IPS DF 6.9 (cell line): ENCODE measurements around the gene ADAMTS3.
"Not testable (repeated sequence)": the region's sequence is repeated elsewhere in the genome, so short reads cannot be mapped to it uniquely, and the experiment has no call there.

Source experiments
- DNase-seq: peaks from one replicate; pipeline ENCODE4 v3.0.0-alpha.2; 2013; ENCODE audit warnings: low read depth, low spot score
- H3K27ac ChIP-seq: one replicate; pipeline ENCODE4 v1.5.1; 2013; ENCODE audit warnings: low read length, control low read depth
- H3K27me3 ChIP-seq: 2 replicates; pipeline ENCODE4 v1.6.1; 2013; ENCODE audit warnings: mild to moderate bottlenecking, low read length; ENCODE audit not compliant: control insufficient read depth, insufficient read depth
- H3K36me3 ChIP-seq: 2 replicates; pipeline ENCODE4 v1.6.1; 2013; ENCODE audit warnings: low read length; ENCODE audit not compliant: control insufficient read depth, insufficient read depth
- H3K4me1 ChIP-seq: 2 replicates; pipeline ENCODE4 v1.6.1; 2013; ENCODE audit warnings: low read length; ENCODE audit not compliant: control insufficient read depth, insufficient read depth
- H3K4me3 ChIP-seq: 2 replicates; pipeline ENCODE4 v1.5.1; 2013; ENCODE audit warnings: mild to moderate bottlenecking, low read length
- H3K9me3 ChIP-seq: 2 replicates; pipeline ENCODE4 v1.6.1; 2013; ENCODE audit warnings: low read length, inconsistent platforms; ENCODE audit not compliant: control insufficient read depth, insufficient read depth
- WGBS: extraction: QIAGEN DNeasy Blood & Tissue Kit; methylation state at CpG from one replicate; pipeline ENCODE4 v1.1.7; 2013; ENCODE audit warnings: mixed read lengths, missing lambda C conversion rate; ENCODE audit not compliant: insufficient read length, insufficient coverage; 5-methylcytosine and 5-hydroxymethylcytosine counted together

ADAMTS3 gene

DNA sequence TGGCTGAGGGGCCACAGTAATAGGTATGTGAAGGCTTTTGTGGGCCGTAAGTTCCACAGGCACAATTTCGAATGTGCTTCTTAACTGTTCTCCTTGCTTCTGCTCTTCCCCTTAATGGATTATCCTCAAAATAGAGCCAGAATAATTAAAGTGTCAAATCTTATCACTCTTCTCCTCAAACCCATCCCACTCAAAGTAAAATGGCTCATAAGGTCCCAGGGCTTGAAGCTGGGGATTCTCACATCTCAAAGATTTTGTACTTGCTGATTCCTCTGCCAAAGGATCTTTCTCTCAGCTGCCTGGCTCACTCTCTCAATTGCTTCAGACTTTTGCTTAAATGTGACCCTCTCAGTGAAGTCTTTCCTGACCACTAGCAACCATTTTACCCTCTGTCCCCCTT lies 16.6 kb downstream of the ADAMTS3 start:
- Histone ChIP-seq H3K27me3 (no peaks in the 10 kb centered on the region), H3K4me1 (no peaks in the 10 kb centered on the region; the same call in 1 of the 2 replicates), H3K36me3 (no peaks in the 10 kb centered on the region), H3K4me3 (no peak overlapping the region), H3K27ac (no peak overlapping the region), H3K9me3 (no peaks in the 10 kb centered on the region)
- no peak for DNase-seq
- WGBS: no CpG with 5 or more reads among the region's 2 CpGs

DNA sequence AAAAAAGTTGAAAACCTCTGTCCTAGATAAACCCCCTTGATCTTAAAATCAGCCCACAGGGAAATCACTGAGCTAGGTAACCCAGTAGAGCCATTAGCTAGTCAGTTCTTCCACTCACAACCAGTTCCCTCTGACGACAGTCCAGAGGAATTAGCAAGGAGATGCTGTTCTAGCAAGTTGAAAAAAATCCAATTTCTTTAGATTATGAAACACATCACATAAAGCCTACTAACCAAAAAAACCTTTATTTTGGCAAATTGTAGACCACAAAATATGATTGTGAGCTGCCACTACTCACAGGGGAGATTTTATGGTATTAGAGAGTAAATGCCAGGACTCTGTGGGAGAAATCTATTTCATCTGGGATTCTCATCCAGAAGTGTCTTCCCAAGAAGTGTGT lies 22.6 kb downstream of the ADAMTS3 start:
- Histone ChIP-seq H3K36me3 (no peaks in the 10 kb centered on the region), H3K4me1 (no peaks in the 10 kb centered on the region), H3K27ac (no peak overlapping the region), H3K27me3 (no peaks in the 10 kb centered on the region), H3K4me3 (no peak overlapping the region), H3K9me3 (no peaks in the 10 kb centered on the region)
- DNase-seq: no peak
- no CpG with 5 or more reads among the region's 1 CpG for WGBS

DNA sequence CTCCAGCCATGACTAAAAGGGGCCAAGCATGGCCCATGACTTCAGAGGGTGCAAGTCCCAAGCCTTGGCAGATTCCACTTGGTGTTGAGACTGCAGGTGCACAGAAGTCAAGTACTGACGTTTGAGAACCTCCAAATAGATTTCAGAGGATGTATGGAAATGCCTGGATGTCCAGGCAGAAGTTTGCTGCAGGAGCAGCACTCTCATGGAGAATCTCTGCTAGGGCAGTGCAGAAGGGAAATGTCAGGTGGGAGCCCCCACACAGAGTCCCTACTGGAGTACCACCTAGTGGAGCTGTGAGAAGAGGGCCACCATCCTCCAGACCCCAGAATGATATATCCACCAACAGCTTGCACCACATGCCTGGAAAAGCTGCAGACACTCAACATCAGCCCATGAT lies 28.3 kb downstream of the ADAMTS3 start:
- not testable (repeated sequence) for H3K4me1 ChIP-seq, H3K27me3 ChIP-seq, H3K9me3 ChIP-seq, H3K27ac ChIP-seq, DNase-seq, H3K4me3 ChIP-seq, H3K36me3 ChIP-seq
- WGBS: no CpG with 5 or more reads among the region's 1 CpG

DNA sequence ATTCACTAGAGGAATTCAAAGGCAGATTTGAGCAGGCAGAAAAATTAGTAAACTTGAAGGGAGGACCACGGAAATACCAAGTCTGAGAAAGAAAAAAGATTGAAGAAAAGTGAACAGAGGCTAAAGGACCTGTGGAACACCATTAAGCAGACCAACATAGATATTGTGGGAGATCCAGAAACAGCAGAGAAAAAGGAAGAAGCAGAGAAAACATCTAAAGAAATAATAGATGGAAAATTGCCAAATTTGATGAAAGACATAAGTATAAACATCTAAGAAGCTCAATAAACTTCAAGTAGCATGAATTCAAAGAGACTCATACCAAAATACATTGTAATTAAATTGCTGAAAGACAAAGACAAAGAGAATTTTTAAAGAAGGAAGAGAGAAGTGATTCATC lies 31.0 kb downstream of the ADAMTS3 start:
- Histone ChIP-seq H3K4me3 (no peak overlapping the region), H3K27ac (no peak overlapping the region), H3K4me1 (no peaks in the 10 kb centered on the region), H3K36me3 (no peaks in the 10 kb centered on the region), H3K9me3 (no peaks in the 10 kb centered on the region; the same call in 1 of the 2 replicates), H3K27me3 (no peaks in the 10 kb centered on the region)
- WGBS: no CpG with 5 or more reads among the region's 1 CpG
- no peak for DNase-seq

DNA sequence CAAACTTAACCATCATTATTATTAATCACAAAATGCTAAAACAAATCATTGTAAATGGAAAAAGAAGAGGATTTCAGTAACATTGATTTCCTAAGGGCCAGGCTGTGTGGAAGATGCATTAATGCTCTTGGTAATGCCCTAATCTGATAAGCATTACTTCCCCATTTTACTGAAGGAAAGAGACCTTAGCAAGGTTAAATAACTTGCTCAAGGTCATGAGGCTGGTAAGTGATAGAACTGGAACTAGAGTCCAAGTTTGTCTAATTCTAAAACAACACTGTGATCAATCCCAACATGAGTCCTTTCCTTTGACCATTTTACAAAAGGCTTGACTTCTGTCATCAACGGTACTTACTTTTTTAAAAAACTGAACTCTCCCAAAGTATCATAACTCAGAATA lies 32.6 kb downstream of the ADAMTS3 start:
- Histone ChIP-seq H3K4me1 (no peaks in the 10 kb centered on the region), H3K9me3 (no peaks in the 10 kb centered on the region; the same call in 1 of the 2 replicates), H3K27me3 (no peaks in the 10 kb centered on the region), H3K36me3 (no peaks in the 10 kb centered on the region), H3K27ac (no peak overlapping the region), H3K4me3 (no peak overlapping the region)
- no peak for DNase-seq
- whole genome bisulfite sequencing: no CpG with 5 or more reads among the region's 1 CpG

DNA sequence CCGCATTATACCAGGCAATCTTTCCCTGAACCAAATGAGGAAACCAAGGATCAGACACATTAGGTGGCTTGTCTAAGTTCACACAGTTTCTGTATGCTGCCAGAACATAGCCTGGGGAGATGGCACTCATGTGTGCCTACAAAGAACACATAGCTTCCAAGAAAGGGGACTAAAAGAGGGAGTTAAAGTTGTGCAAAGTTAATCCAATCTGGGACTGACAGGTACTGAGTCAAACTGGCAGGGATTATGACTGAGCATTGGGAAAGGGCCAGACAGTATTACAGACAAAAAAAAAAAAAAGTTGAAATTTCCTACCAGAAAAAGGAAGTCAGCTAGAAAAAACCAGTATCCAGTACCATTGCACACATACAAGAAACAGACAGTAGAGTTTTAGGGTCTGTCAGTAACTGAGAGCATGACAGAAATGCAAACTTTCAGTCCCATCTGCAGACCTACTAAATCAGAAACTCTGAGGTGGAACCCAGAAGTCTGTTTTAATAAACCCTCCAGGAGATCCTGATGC lies 37.2 kb downstream of the ADAMTS3 start:
- H3K27ac ChIP-seq: no peak overlapping the region
- no peaks in the 10 kb centered on the region for H3K9me3 ChIP-seq
- WGBS: no CpG with 5 or more reads among the region's 1 CpG
- no peaks in the 10 kb centered on the region for H3K4me1 ChIP-seq
- no peaks in the 10 kb centered on the region for H3K36me3 ChIP-seq
- H3K4me3 ChIP-seq: no peak overlapping the region
- no peaks in the 10 kb centered on the region for H3K27me3 ChIP-seq
- no peak for DNase-seq

DNA sequence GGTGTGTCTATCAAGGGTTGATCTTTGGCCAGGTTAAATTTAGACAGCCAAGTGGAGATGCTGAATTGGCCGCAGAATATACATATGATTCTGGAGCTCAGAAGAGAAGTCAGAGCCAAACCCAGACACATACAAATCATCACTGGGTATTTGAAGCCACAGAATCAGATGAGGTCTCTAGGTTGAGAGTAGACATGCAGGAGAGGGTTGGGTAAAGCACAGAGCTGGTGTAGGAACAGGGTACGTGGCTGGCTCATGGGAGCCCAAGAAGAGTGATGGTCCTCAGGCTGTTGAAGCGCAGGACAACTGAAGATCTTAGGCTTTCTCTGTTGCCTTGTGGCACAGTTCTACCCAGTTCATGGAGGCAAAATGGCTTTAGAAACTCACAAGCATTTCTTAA lies 37.7 kb downstream of the ADAMTS3 start:
- Histone ChIP-seq H3K4me3 (no peak overlapping the region), H3K36me3 (no peaks in the 10 kb centered on the region), H3K9me3 (no peaks in the 10 kb centered on the region), H3K27ac (no peak overlapping the region), H3K4me1 (no peaks in the 10 kb centered on the region), H3K27me3 (no peaks in the 10 kb centered on the region)
- WGBS: no CpG with 5 or more reads among the region's 3 CpGs
- DNase-seq: no peak

DNA sequence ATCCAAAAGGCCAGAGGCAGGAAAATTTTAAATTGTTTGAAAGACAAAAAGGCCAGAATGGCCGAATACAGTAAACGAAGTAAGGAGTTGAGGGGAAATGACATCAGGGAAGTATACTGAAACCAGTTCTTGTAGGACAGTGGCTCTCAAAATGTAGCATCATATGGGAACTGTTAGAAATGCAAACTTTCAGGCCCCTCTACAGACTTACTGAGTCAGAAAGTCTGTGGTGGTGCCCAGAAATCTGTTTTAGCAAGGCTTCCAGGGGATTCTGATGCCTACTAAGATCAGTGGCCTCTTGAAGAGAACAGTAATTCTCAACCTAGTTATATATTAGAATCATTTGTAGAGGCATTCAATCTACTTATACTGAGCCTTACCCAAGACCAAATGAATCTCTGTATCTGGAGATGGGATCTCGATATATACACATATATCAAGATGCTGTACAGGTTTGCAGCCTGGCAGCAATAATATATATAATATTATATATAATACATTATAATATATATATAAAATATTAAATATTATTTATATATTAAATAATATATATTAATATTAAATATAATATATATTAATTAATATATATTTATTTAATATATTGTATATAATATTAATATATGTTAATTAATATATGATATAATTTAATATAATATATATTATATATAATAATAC lies 39.7 kb downstream of the ADAMTS3 start:
- no CpG with 5 or more reads among the region's 3 CpGs for WGBS
- no peak for DNase-seq

DNA sequence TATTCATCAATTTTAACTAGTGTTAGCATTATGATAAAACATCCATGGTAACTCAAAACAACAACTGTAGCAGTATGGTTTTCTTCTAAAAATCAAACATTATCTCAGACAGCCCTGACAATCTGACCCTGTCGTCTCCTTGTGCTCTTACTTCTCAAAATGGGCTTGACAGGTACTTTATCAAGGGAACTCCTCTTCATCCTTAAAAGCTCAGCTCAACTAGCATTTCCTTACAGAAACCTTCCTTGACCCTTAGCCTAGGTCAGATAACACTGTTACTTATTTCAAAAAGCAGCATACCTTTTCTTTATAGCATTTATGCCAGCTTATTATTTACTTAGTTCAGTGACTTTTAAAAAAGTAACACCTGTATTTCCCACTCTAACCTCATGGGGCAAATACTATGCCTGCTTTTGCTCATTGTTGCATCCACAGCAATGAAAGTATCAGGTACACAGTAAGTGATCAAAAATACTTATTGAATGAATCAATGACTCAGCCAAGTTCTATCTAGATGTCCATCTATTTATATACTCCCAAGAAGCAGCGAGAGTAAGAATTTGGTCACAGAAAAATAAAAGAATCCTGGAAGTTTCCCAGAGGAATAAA lies 41.9 kb downstream of the ADAMTS3 start:
- Histone ChIP-seq H3K27me3 (no peaks in the 10 kb centered on the region), H3K27ac (no peak overlapping the region), H3K36me3 (no peaks in the 10 kb centered on the region), H3K4me3 (no peak overlapping the region), H3K9me3 (no peaks in the 10 kb centered on the region), H3K4me1 (no peaks in the 10 kb centered on the region)
- WGBS: no CpG with 5 or more reads among the region's 2 CpGs
- no peak for DNase-seq

More for the DNA sequence above, 39.7 kb downstream of the ADAMTS3 start:
- no peaks in the 10 kb centered on the region for H3K36me3 ChIP-seq
- no peaks in the 10 kb centered on the region for H3K27me3 ChIP-seq
- H3K9me3 ChIP-seq: no peaks in the 10 kb centered on the region
- H3K4me1 ChIP-seq: no peaks in the 10 kb centered on the region
- H3K27ac ChIP-seq: no peak overlapping the region
- H3K4me3 ChIP-seq: no peak overlapping the region

DNA sequence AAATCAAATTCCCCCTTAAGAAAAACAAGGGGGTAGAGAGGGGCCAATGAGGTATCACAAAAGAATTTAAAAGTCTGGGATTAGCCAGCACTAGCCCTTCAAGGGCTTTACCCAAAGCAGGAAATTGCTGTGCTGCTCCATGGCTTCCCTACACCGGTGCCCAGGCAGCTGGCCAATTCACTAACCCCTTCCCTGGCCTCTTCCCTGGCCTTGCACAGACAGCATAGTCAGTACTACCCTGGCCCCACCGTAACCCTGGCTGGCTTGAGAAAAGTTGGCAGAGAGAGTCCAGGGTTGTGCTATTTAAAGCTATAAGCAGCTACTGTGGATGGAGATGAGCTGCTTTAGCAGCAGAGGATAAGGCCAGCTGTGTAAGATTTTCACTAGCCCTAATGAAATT lies 43.1 kb downstream of the ADAMTS3 start:
- DNase-seq: no peak
- WGBS: no CpG with 5 or more reads among the region's 2 CpGs

DNA sequence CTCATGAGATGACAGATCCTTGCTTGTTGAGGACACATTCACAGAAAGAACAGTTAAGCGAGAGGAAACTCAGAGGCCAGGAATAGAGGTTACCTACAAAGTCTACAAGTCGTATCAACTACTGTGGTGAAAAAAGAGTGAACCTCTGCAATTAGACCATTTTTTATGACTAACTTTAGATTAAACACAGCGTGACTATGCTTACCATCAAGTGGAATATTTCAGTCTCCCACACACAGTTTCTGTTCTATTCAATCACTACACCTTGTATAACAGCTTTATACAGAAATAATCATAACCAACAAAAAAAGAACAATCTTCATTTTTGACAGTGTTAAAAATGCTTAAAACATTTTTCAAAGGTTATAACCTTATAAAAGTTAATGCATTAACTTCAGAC lies 46.6 kb downstream of the ADAMTS3 start:
- Histone ChIP-seq H3K27me3 (no peaks in the 10 kb centered on the region), H3K36me3 (no peaks in the 10 kb centered on the region), H3K4me1 (no peaks in the 10 kb centered on the region), H3K9me3 (no peaks in the 10 kb centered on the region), H3K4me3 (no peak overlapping the region), H3K27ac (no peak overlapping the region)
- WGBS: no CpG with 5 or more reads among the region's 3 CpGs
- DNase-seq: no peak

More for the DNA sequence above, 43.1 kb downstream of the ADAMTS3 start:
- Histone ChIP-seq H3K36me3 (no peaks in the 10 kb centered on the region), H3K27ac (no peak overlapping the region), H3K27me3 (no peaks in the 10 kb centered on the region), H3K4me3 (no peak overlapping the region), H3K9me3 (no peaks in the 10 kb centered on the region), H3K4me1 (no peaks in the 10 kb centered on the region)
